ENCODE measurements around the gene B3GNT8. TPM values are rescaled to one million over a fixed set of nuclear protein-coding genes. Genes with fewer than 3 reads are reported as not detected.

Gene B3GNT8
- total and polyA plus RNA-seq, 2 of the 8 experiments (the other 6 are each of a cell fraction or from before 2014, with no cell fraction given) = 0.67 to 0.86 TPM

DNA sequence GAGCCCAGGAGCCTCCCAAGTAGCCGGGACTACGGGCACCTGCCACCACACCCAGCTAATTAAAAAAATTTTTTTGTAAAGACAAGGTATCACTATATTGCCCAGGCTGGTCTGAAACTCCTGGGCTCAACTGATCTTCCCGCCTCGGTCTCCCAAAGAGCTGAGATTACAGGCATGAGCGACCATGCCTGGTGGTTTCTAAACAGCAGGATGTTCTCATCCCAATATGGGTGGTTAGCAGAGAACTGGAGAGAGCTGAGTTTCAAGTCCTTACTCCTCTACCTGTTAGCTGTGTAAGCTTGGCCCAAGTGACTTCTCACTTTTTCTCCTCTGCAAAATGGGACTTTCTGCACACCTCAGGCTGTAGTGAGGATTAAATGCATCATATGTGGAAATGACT is 42.8 kb downstream of the B3GNT8 start:
- DNase-seq (ENCODE audit: low read depth in 1 of 2, low spot score in 2 of 2) = no peak
- Histone ChIP-seq H2BK5ac (ENCODE audit: low read depth, low read length) (no peak overlapping the region), H4K91ac (replicated peaks; ENCODE audit: insufficient read length, low read length) (no peak overlapping the region), H2BK15ac (ENCODE audit: low read length) (no peak overlapping the region), H2AFZ (ENCODE audit: low read length) (no peak overlapping the region), H4K8ac (ENCODE audit: extremely low read depth, insufficient read depth, low read length) (no peak overlapping the region), H3K56ac (replicated peaks; ENCODE audit: insufficient read length, low read depth, low read length) (no peak overlapping the region), H3K18ac (ENCODE audit: extremely low read depth, low read length) (no peak overlapping the region), H3K79me1 (ENCODE audit: low read depth, low read length) (no peaks in the 10 kb centered on the region), H3K79me2 (ENCODE audit: control insufficient read depth in 1 of 2, insufficient read depth in 2 of 2, low read length in 2 of 2) (no peaks in the 10 kb centered on the region), H3K36me3 (ENCODE audit: control insufficient read depth in 2 of 4, insufficient read depth in 4 of 4, low read length in 3 of 4) (peaks cover 0 to 7% (median 5%) of the 10 kb centered on the region in 4 experiments; a peak in 4 of 8 replicates), H3K27ac (ENCODE audit: low read depth, low read length) (no peak overlapping the region), H2BK12ac (ENCODE audit: low read depth, low read length) (no peak overlapping the region), H3K14ac (ENCODE audit: insufficient read length) (no peak overlapping the region), H2AK5ac (ENCODE audit: low read depth, low read length) (no peak overlapping the region), H4K20me1 (replicated peaks in 1 of 2; ENCODE audit: control insufficient read depth in 1 of 2, insufficient read depth in 2 of 2, low read length in 2 of 2) (peaks cover 0 to 5% of the 10 kb centered on the region in 2 experiments), H3K4me2 (ENCODE audit: insufficient read depth in 1 of 2, low read depth in 2 of 2, low read length in 2 of 2) (no peak overlapping the region), H3K9me3 (ENCODE audit: insufficient read depth in 2 of 2, low read depth in 1 of 2, low read length in 1 of 2) (no peaks in the 10 kb centered on the region), H3K27me3 (replicated peaks in 1 of 4; ENCODE audit: control insufficient read depth in 3 of 4, extremely low read depth in 1 of 4, insufficient read depth in 3 of 4, low read length in 3 of 4) (no peaks in the 10 kb centered on the region), H2BK20ac (ENCODE audit: low read length) (no peak overlapping the region), H3K23me2 (ENCODE audit: low read depth, low read length) (no peaks in the 10 kb centered on the region), H3K4me3 (ENCODE audit: extremely low read depth in 1 of 4, insufficient read depth in 2 of 4, low read depth in 3 of 4, low read length in 4 of 4) (no peak overlapping the region), H3K4ac (replicated peaks; ENCODE audit: insufficient read length, low read depth, low read length) (no peak overlapping the region), H3K23ac (ENCODE audit: insufficient read length) (no peak overlapping the region), H3K9ac (replicated peaks in 1 of 4; ENCODE audit: extremely low read depth in 1 of 4, low read depth in 3 of 4, low read length in 3 of 4) (no peak overlapping the region), H2BK120ac (replicated peaks; ENCODE audit: low read depth, low read length) (no peak overlapping the region), H3K4me1 (replicated peaks in 1 of 4; ENCODE audit: control insufficient read depth in 3 of 4, insufficient read depth in 4 of 4, low read length in 3 of 4) (no peaks in the 10 kb centered on the region), H4K5ac (ENCODE audit: insufficient read length, low read depth, low read length) (no peak overlapping the region)
- no peak for FAIRE-seq
- POLR2A ChIA-PET (ENCODE audit: partially characterized antibody) = interaction anchor here (0.8 to 1.7 kb wide), 2 partner anchors 9 to 48 kb away, joined by 3 to 6 read pairs; no protein-coding TSS in a partner anchor
- CTCF ChIA-PET (ENCODE audit: partially characterized antibody) = interaction anchor here (0.6 kb wide), 1 partner anchor 9 kb away, joined by 3 read pairs; no protein-coding TSS in a partner anchor
- WGBS, 2 experiments (ENCODE audit: extremely low coverage in 1 of 2, insufficient coverage in 1 of 2, insufficient read length in 1 of 2, insufficient replicate concordance in 2 of 2, low coverage in 1 of 2, low lambda C conversion rate in 2 of 2, missing lambda C conversion rate in 1 of 2) = 95% methylated on average over 5 of the region's 5 CpGs; no CpG with 5 or more reads in 1 of the 2 experiments
- TF ChIP-seq GABPA (IDR thresholded peaks at IDR 0.05; ENCODE audit: borderline replicate concordance, insufficient read depth, low read length) = no peak
- no peak for TF ChIP-seq ZNF274 (IDR thresholded peaks at IDR 0.05; ENCODE audit: borderline replicate concordance, extremely low read depth, low read length)
- TF ChIP-seq GTF2F1 (IDR thresholded peaks at IDR 0.05; ENCODE audit: borderline replicate concordance, low read depth, low read length) = no peak
- no peak for TF ChIP-seq EP300 (IDR thresholded peaks at IDR 0.05; ENCODE audit: borderline replicate concordance in 1 of 2, low read depth in 2 of 2, low read length in 2 of 2)
- no peak for TF ChIP-seq POLR2A (IDR thresholded peaks at IDR 0.05; ENCODE audit: control extremely low read depth in 1 of 2, low read depth in 2 of 2, low read length in 2 of 2)

Measured in H1 (cell line).